Left lobe of liver (tissue), 2 donors: Measurements from ENCODE around the gene CCDC91. TPM values are rescaled to one million over a fixed set of nuclear protein-coding genes. Genes with fewer than 3 reads are reported as not detected.
A peak's percentile ranks its signal among the peaks of the same experiment; 100 is the strongest.
"Not testable (repeated sequence)": the region's sequence is repeated elsewhere in the genome, so short reads cannot be mapped to it uniquely, and the experiment has no call there.

ENCODE experiments used
- ATAC-seq: fragments of 200-7000 bp; cut with Tn5 transposase; one replicate; pipeline ENCODE4 v1.9.1; 2020; ENCODE audit warnings: mild to moderate bottlenecking, moderate library complexity
- DNase-seq: peaks from one replicate; pipeline ENCODE4 v3.0.0-alpha.2; 2020; ENCODE audit warnings: low spot score
- total RNA-seq: library from RNA; stranded (reverse); gene quantifications from one replicate; pipeline ENCODE4 v1.2.1, GENCODE V29; 2021
- donor health status: DM: no; HTN: no; CAD: no; lungs with moderate emphysema.
- donor health status: DM: no; HTN: yes; CAD: no.

Gene CCDC91
- total RNA-seq, 1 donor from 2014 or later = 11.9 TPM

- ATAC-seq = no peak
- no peak for DNase-seq
Observed at GRCh38 chr12:28350502-28350901, 160.2 kb downstream of the CCDC91 start.

DNA sequence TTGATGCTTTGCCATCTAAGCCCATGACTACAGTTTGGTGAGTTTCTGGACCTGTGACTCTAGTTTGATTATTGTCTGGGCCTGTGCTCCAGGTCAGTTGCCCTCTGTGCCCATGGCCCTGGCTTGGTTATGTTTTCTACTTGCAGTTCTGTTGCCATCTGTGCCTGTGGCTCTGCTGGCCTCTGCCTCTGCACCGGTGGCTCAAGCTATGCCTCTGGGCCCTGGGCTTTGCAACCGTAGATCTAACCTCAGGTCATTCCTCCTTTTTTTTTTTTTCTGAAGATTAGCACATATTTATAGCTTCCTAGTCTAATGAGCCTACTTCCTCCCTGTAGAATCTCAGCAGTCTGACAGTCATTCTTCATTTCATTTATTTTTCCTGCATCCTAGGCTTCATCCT, 161.2 kb downstream of the CCDC91 start:
- DNase-seq (no peak), ATAC-seq (peak; percentile 29)

- ATAC-seq = no peak
- DNase-seq = no peak
Observed at GRCh38 chr12:28355161-28355560, 164.9 kb downstream of the CCDC91 start.

DNA sequence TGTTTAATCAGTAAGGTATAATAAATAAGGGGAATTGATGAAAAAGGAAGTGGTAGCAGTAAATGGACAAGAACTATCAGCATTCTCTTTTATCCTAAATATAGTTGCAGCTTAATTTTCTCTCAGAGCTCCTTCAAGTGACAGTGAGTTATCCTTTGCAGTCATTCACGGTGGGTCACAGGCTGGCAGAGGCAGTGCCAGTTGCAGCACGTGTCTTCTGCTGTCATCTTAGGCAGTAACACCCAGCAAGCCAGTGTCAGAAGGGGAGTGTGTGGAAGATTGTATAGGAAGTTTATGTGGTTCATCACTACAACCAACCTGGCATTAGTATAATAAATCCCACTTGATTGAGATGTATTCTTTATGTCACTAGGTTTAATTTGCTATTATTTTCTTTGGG, 170.0 kb downstream of the CCDC91 start:
- ATAC-seq = no peak
- no peak for DNase-seq

DNA sequence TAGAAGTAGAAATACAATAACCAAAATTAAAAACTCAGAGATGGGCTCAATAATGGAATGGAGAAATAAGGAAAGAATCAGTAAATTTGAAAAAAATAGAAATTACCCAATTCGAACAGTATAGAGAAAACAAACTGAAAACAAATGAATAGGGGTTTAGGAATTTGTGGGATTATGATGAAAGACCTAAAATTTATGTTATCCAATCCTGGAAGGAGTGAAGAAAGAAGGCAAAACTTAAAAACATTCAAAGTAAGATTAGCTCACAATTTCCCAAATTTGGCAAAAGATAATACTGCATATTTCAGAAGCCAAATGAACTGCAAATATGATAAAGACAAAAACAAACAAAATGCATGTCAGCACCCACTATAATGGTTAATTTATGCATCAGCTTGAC, 177.1 kb downstream of the CCDC91 start:
- ATAC-seq (no peak), DNase-seq (no peak)

DNA sequence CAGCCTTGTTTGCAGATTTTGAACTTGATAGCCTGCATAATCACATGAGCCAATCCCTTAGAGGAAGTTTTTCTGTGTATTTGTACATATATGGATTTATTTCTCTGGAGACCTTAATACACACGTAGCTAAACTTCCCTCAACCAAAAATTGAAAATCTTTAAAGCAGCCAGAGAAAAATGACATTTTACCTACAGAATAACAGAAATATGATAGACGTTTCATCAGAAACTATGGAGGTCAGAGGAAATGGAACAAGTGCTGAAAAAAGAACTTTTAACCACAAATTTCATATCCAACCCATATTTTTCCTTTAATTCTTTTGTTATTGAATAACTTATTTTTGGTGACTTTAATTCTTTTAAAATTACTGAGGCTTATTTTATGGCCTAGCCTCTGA, 177.7 kb downstream of the CCDC91 start:
- ATAC-seq = no peak
- DNase-seq = no peak

GRCh38 chr12:28369483-28369882, 179.2 kb downstream of the CCDC91 start:
- no peak for ATAC-seq
- no peak for DNase-seq

GRCh38 chr12:28374556-28374955, 184.3 kb downstream of the CCDC91 start:
- DNase-seq (no peak), ATAC-seq (no peak)

- ATAC-seq (no peak), DNase-seq (no peak)
Observed at GRCh38 chr12:28378736-28379135, 188.5 kb downstream of the CCDC91 start.

- not testable (repeated sequence) for ATAC-seq, DNase-seq
Observed at GRCh38 chr12:28379779-28380178, 189.5 kb downstream of the CCDC91 start.

GRCh38 chr12:28383368-28383767, 193.1 kb downstream of the CCDC91 start:
- ATAC-seq (no peak), DNase-seq (no peak)

DNA sequence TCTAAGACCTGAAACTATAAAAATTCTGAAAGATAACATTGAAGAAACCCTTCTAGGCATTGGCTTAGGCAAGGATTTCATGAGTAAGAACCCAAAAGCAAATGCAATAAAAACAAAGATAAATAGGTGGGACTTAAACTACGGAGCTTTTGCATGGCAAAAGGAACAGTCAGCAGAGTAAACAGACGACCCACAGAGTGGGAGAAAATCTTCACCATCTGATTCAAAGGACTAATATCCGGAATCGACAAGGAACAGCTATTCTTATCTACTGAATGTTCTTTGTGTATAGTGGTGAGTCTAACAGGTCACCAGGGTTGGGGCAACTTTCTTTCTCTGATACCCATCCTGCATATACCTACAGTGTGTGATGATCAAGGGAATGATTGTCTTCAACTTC, 198.6 kb downstream of the CCDC91 start:
- DNase-seq (no peak), ATAC-seq (no peak)

- DNase-seq (no peak), ATAC-seq (no peak)
Observed at GRCh38 chr12:28390206-28390605, 199.9 kb downstream of the CCDC91 start.

- no peak for ATAC-seq
- no peak for DNase-seq
Observed at GRCh38 chr12:28390761-28391385, 200.6 kb downstream of the CCDC91 start.

DNA sequence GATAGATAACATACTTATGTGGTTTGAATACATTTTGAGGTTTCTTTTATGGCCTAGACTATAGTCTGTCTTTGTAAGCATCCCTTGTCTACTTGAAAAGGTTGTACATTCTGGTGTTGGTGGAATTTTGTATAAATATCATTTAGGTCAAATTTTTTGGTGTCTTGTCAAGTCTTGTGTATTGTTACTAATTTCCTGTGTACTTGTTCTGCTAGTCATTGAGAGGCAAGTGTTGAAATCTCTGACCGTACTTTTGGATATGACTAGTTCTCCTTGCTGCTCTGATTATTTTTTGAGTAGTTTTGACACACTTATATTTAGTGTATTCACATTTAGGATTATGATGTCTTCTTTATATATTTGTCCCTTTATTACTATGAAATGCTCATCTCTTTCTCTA, 219.6 kb downstream of the CCDC91 start:
- ATAC-seq (no peak), DNase-seq (no peak)

DNA sequence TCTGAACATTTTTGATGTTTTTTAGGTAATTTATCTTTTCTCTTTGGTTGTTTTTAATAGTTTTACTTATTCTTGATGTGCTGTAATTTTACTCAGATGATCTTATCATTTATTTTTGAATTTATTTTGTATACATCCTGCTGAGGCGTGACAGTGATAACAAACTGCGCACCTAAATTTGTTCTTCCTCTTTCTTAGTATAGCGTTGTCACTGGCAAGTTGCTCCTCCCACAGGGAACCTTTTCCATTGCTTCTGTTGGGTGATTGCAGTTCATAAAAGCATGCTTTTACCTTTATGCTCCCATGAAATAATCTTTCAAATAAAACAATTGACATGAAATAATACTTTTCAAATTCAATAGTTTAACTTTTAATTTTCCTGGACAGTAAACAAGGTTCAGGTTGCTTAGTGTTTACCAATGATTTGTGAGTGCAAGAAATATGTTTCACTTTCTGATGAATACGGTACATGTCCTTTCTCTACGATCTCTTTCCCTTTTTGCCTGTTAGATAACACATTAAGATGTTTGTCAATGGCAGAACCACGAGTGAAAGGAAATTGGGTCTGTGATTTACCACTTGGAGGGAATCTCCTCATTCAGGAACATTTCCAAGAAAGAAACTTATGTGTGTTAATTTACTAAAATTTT, 223.3 kb downstream of the CCDC91 start:
- ATAC-seq = no peak

DNA sequence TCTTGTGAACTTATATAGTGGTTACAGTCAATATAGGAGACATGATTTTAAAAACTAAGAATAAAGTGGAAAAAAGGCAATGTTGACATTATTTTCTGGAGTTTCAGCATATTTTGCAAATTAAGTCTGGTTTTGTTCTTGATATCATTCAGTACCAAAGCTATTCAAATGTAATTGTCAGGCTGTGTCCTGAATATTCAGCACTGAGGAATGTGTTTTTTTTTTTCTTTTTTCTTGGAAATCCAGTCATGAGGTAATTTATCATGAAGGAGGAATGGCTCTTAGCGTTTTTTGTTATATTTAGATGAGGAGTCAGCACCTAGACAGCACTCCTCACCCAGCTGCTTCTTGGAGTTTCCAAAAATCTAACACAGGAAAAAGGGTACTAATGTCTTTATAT, 225.5 kb downstream of the CCDC91 start:
- no peak for DNase-seq
- ATAC-seq = no peak

More for the DNA sequence above, 223.3 kb downstream of the CCDC91 start:
- DNase-seq = no peak

DNA sequence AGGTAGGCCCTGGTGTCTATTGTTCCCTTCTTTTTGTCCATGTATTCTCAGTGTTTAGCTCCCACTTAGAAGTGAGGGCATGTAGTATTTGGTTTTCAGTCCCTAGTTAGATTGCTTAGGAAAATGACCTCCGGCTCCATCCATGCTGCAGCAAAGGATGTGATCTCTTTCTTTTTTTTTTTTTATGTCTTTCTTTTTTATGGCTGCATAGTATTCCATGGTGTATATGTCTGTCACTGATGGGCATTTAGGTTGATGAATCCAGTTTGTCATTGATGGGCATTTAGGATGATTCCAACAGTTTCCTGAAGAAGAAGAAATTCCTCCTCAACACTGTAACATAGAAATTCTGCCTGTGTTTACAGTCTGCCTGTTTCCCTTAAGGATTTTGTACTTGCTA, 231.1 kb downstream of the CCDC91 start:
- DNase-seq (no peak), ATAC-seq (no peak)

DNA sequence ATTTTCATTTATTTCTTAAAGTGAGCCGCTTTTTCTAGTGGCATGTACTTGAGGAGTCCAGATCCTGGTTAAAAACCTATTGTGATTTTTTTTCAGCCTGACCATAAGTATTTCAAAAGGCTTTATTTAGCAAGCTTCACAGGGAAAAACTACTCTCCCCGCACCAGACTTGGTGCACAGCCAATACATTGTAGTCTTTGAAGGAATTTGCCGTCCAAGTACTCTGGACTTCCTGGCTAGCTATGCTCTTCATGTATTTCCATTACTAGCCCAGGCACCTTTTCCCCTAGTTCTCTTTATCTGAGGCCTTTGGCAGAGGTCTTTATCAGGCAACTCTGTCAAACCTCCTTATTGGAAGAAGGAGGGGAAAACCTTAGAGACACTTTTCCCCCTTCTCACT, 234.7 kb downstream of the CCDC91 start:
- peak; percentile 60 for ATAC-seq
- DNase-seq = no peak

DNA sequence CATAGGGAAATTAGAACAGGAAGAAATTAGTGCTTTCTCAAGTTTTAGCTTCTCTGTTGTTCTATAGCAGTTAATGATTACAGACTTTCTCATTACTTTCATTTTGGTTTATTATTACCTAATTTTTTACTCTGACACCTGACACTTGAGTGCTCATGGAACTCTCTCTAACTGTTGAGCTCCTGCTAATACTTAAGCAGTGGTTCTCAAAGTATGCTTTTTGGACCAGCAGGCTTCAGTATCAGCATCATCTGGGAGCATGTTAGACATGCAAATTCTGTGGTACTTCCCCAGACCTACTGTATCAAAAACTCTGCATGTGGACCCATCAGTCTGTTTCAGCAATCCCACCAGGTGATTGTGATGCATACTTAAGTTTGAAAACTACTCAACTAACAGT, 235.3 kb downstream of the CCDC91 start:
- no peak for DNase-seq
- ATAC-seq = no peak

DNA sequence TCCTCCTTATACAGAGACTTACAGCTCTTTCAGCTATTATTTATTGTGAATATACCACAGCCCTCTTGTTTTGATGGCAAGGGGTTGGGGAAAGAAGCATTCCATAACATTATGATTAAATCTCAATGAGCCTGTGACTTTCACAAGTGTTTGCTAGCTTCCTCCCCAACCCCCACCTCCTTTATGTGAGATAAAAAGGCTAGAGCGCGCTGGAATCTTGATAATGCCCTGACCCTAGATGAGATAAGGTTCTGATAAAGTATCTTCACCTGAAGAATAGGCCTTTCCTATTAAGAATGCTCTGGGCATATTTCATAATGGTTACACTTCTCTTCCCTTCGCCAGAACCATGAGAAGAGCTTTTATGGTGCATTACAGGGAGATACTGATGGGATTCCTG, 236.8 kb downstream of the CCDC91 start:
- ATAC-seq (no peak), DNase-seq (no peak)

DNA sequence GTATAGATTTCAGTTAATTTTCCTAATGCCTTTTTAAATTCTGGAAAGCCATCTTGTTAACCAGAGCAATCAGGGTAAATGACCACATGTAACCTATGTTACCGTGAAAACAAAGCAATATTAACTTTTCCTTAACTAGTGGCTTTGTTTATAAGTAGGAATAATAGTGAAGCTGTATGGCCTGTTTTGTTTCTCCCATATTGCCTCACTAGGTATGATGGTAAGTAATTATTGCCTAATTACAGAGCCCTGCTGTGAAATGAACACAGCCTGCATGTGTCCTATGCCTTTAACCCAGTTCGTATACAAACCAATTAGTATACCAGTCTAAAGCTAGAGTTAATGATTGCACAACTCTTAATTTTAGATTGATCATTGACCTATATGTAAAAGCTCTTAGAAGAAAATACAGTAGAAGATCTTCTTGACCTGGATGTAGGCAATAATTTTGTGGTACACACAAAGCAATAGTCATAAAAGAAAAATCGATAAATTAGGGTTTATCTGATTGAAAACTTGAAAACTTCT, 249.9 kb downstream of the CCDC91 start:
- ATAC-seq = no peak

DNA sequence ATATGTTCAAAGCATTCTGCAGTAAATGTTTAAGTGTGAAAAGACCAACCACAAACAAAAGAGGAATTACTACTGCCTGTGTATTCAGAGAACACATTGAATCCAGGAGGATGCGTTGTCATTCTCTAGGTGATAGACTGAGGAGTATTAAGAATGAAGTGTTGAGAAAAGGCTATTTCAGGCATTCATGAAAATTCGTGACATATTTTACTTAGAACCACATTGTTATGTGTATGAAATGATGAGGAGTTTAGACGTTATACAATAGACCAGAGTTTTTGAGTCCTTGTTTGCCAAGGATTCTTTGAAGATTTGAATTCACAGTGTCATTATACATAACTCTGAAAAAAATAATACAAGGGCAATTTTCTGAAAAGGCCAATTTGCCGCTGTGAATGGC, 251.8 kb downstream of the CCDC91 start:
- ATAC-seq = no peak
- no peak for DNase-seq

More for the DNA sequence above, 249.9 kb downstream of the CCDC91 start:
- DNase-seq = no peak
